Heart right ventricle (tissue), 16 donors: Measurements from ENCODE around the gene NTRK2. TPM values are rescaled to one million over a fixed set of nuclear protein-coding genes. Genes with fewer than 3 reads are reported as not detected.

Source experiments
- ATAC-seq, 8 donors: fragments of 200-7000 bp; cut with Tn5 transposase; one replicate each; pipeline ENCODE4 v1.9.1; 2020; ENCODE audit warnings: mild to moderate bottlenecking in 8 of 8, moderate library complexity in 8 of 8, moderate number of reproducible peaks in 1 of 8
- DNase-seq, 2 donors: peaks; one replicate each; pipeline ENCODE4 v3.0.0-alpha.2; 2020
- H3K27ac ChIP-seq, 10 donors: fragments of 200-600 bp; sonication (generic) in 2 of 10; one replicate each; pipeline versions ENCODE4 v1.5.0 to v1.8.0; 2020 to 2022; ENCODE audit warnings: mild to moderate bottlenecking in 3 of 10
- H3K27me3 ChIP-seq, 7 donors: fragments of 200-600 bp; one replicate each; pipeline ENCODE4 v1.8.0; 2021 to 2022; ENCODE audit warnings: mild to moderate bottlenecking in 2 of 7
- H3K36me3 ChIP-seq, 9 donors: fragments of 200-600 bp; sonication (generic) in 1 of 9; one replicate each; pipeline versions ENCODE4 v1.5.0 to v1.8.0; 2020 to 2022; ENCODE audit warnings: mild to moderate bottlenecking in 2 of 9
- H3K4me1 ChIP-seq, 9 donors: fragments of 200-600 bp; sonication (generic) in 1 of 9; one replicate each; pipeline versions ENCODE4 v1.5.0 to v1.8.0; 2020 to 2022; ENCODE audit warnings: mild to moderate bottlenecking in 4 of 9
- H3K4me3 ChIP-seq, 10 donors: fragments of 200-600 bp; sonication (generic) in 2 of 10; one replicate each; pipeline versions ENCODE4 v1.5.0 to v1.8.0; 2020 to 2022; ENCODE audit warnings: mild to moderate bottlenecking in 7 of 10, moderate library complexity in 2 of 10
- H3K9me3 ChIP-seq, 11 donors: fragments of 200-600 bp in 10 of 11; sonication (generic) in 2 of 11; one replicate each; pipeline versions ENCODE4 v1.5.0 to v1.8.0; 2013 to 2022; ENCODE audit warnings: mild to moderate bottlenecking in 2 of 11, control low read depth in 1 of 11, moderate library complexity in 1 of 11
- CTCF ChIP-seq, 9 donors: fragments of 200-600 bp; sonication (generic) in 2 of 9; IDR thresholded peaks; one replicate each; pipeline versions ENCODE4 v1.5.0 to v1.8.0; 2021 to 2022; ENCODE audit warnings: antibody characterized with exemption in 9 of 9, mild to moderate bottlenecking in 5 of 9, moderate library complexity in 1 of 9
- WGBS, 2 donors: extraction: QIAGEN DNeasy Blood & Tissue Kit; methylation state at CpG; one replicate each; pipeline ENCODE4 v1.1.7; 2013; ENCODE audit warnings: inconsistent platforms in 1 of 2; 5-methylcytosine and 5-hydroxymethylcytosine counted together
- intact Hi-C, 10 donors: fragments of 100-400 bp; cut with DNase I; formaldehyde crosslinking; loops; one replicate each; pipeline versions ENCODE4 v1.11.1 to v1.14.2; 2022
- polyA plus RNA-seq, 2 donors: library from polyadenylated mRNA; stranded (reverse); fragments of 200-250 nt; gene quantifications; one replicate each; pipeline ENCODE4 v1.2.3, GENCODE V29; 2013
- total RNA-seq, 10 donors: library from RNA; stranded (reverse); fragmentation: NEBNext Ultra II Directional in 3 of 10; extraction: Animal tissue kit (Norgen Biotek cat#: 25700) in 3 of 10; gene quantifications; one replicate each; pipeline versions ENCODE4 v1.2.1 to v1.2.4, GENCODE V29; 2021 to 2023
- donor health status: Arrhythmogenic right ventricular cardiomyopathy.
- donor health status: ischemic (EF 13 %, LVEDD 7.1; RV severe dilation, severe dysfunction).
- donor health status: healthy with polysubstance abuse.
- donor health status: DM: no; HTN: yes; CAD: no.
- donor health status: DM: no; HTN: no; CAD: no.
- donor health status: ischemic (EF 25% LVEDD 6.9; RV normal size, moderate dysfunction).
- donor health status: ischemic (EF 25% LVEDD 5.7; RV mildly dilated, moderate dysfunction).
- donor health status: healthy.
- donor health status: DM: yes; HTN: yes; CAD: no.
- donor health status: Ischemic cardiomyopathy.
- donor health status: ischemic (EF 35%, LVEDD 5.7; RV mildly dilated, moderate dysfunction).
- donor health status: nonischemic (EF 11% LVEDD 7.7; RV severe dilation, severe dysfunction).
- donor health status: DM: yes; HTN: yes; CAD: no.
- donor health status: PGD.
- donor health status: ischemic (EF 29% LVEDD 5.4; RV normal size, mild dysfunction).
- donor health status: nonischemic (EF 23%, LVEDD 6.1; RV moderate dilation, normal function).

NTRK2 gene
- total and polyA plus RNA-seq, 12 donors = 1.8 to 7.7 (median 3.0) TPM

- H3K9me3 ChIP-seq = no peaks in the 10 kb centered on the region
- no peak for TF ChIP-seq CTCF (IDR thresholded peaks at IDR 0.05)
- DNase-seq = no peak
- no peaks in the 10 kb centered on the region for H3K36me3 ChIP-seq
- intact Hi-C loops = loop anchor here in 1 of 10 donors (10.0 kb wide), 1 partner anchor 277 kb away; no protein-coding TSS in a partner anchor
- H3K27ac ChIP-seq = peak overlapping the region in 2 of 10 donors; percentile 15 to 19
- H3K4me3 ChIP-seq = peak overlapping the region in 6 of 10 donors; percentile 24 to 62 (median 61)
- peaks cover 5 to 34% (median 26%) of the 10 kb centered on the region in 9 donors for H3K4me1 ChIP-seq
- peaks cover 3 to 53% (median 29%) of the 10 kb centered on the region in 7 donors for H3K27me3 ChIP-seq
- WGBS, 2 donors = 77 to 86% methylated on average over 9 of the region's 9 CpGs
- no peak for ATAC-seq
Observed at GRCh38 chr9:84671586-84672521, 2.3 kb downstream of the NTRK2 start.

GRCh38 chr9:84673806-84674205, 4.3 kb downstream of the NTRK2 start:
- Histone ChIP-seq H3K27ac (no peak overlapping the region), H3K27me3 (peaks cover 3 to 34% (median 19%) of the 10 kb centered on the region in 7 donors), H3K9me3 (no peaks in the 10 kb centered on the region), H3K4me3 (no peak overlapping the region), H3K4me1 (peaks cover 5 to 21% (median 14%) of the 10 kb centered on the region in 9 donors), H3K36me3 (no peaks in the 10 kb centered on the region)
- ATAC-seq = no peak
- DNase-seq = no peak
- intact Hi-C loops = loop anchor here in 1 of 10 donors (10.0 kb wide), 1 partner anchor 279 kb away; no protein-coding TSS in a partner anchor
- no peak for TF ChIP-seq CTCF (IDR thresholded peaks at IDR 0.05)
- WGBS, 2 donors = 64 to 72% methylated on average over 4 of the region's 4 CpGs

GRCh38 chr9:84677080-84677479, 7.6 kb downstream of the NTRK2 start:
- Histone ChIP-seq H3K4me1 (no peaks in the 10 kb centered on the region), H3K4me3 (no peak overlapping the region), H3K27me3 (peaks cover 0 to 1% (median 0%) of the 10 kb centered on the region in 7 donors), H3K36me3 (no peaks in the 10 kb centered on the region), H3K9me3 (no peaks in the 10 kb centered on the region), H3K27ac (no peak overlapping the region)
- 73 to 85% methylated on average over 5 of the region's 5 CpGs for WGBS, 2 donors
- no peak for TF ChIP-seq CTCF (IDR thresholded peaks at IDR 0.05)
- intact Hi-C loops = loop anchor here in 1 of 10 donors (10.0 kb wide), 1 partner anchor 282 kb away; no protein-coding TSS in a partner anchor
- no peak for ATAC-seq
- no peak for DNase-seq

GRCh38 chr9:84679571-84679970, 10.0 kb downstream of the NTRK2 start:
- ATAC-seq (no peak), DNase-seq (no peak)
- Histone ChIP-seq H3K4me1 (no peaks in the 10 kb centered on the region), H3K9me3 (no peaks in the 10 kb centered on the region), H3K27me3 (no peaks in the 10 kb centered on the region), H3K36me3 (no peaks in the 10 kb centered on the region), H3K4me3 (no peak overlapping the region), H3K27ac (no peak overlapping the region)
- no peak for TF ChIP-seq CTCF (IDR thresholded peaks at IDR 0.05)
- intact Hi-C loops = loop anchor here in 1 of 10 donors (10.0 kb wide), 1 partner anchor 285 kb away; no protein-coding TSS in a partner anchor
- WGBS, 2 donors = 85 to 86% methylated on average over 1 of the region's 1 CpG
